ENCODE data around the gene CORO7. TPM values are rescaled to one million over a fixed set of nuclear protein-coding genes. Genes with fewer than 3 reads are reported as not detected.

CORO7 gene
- total RNA-seq, 4 donors from 2014 or later, result 46.8 to 330 (median 58.1) TPM

- H3K4me3 ChIP-seq, result peak overlapping the region in 1 of 4 donors; percentile 21
- no peaks in the 10 kb centered on the region for H3K36me3 ChIP-seq
- intact Hi-C loops (cut with DNase I; ENCODE audit: low total_unique reads), result loop anchor here (2.0 kb wide), 1 partner anchor 40 kb away; no protein-coding TSS in a partner anchor
- peak overlapping the region; percentile 71 to 85 (median 79) for H3K27ac ChIP-seq
- DNase-seq, result no peak
- in situ Hi-C loops (cut with MboI; ENCODE audit: low pct_ligation_motif_present in 1 of 4, low pct_unique_long_range_greater_than_20kb in 1 of 4, low sequenced_read_pairs in 3 of 4), result loop anchor here in 1 of 4 donors (25.0 kb wide), 1 partner anchor 142 kb away; no protein-coding TSS in a partner anchor
- 52% methylated on average over 16 of the region's 17 CpGs; no CpG with 5 or more reads in 1 of the 2 donors for WGBS, 2 donors (ENCODE audit: low coverage in 1 of 2)
- peaks cover 22% of the 10 kb centered on the region for H3K27me3 ChIP-seq
- no peaks in the 10 kb centered on the region for H3K9me3 ChIP-seq
- TF ChIP-seq POLR2AphosphoS5 (IDR thresholded peaks at IDR 0.05) (peak in 1 of 3 donors; percentile 10), EP300 (IDR thresholded peaks at IDR 0.05; ENCODE audit: low read depth) (no peak), CTCF (IDR thresholded peaks at IDR 0.05) (no peak)
- peaks cover 10 to 50% (median 34%) of the 10 kb centered on the region in 4 donors for H3K4me1 ChIP-seq
Observed at GRCh38 chr16:4328782-4329775, 87.3 kb downstream of the CORO7 start.

- Histone ChIP-seq H3K27ac (peak overlapping the region; percentile 71 to 85 (median 79)), H3K4me3 (peak overlapping the region; percentile 9 to 45 (median 25)), H3K9me3 (no peaks in the 10 kb centered on the region), H3K4me1 (peaks cover 18 to 59% (median 42%) of the 10 kb centered on the region in 4 donors), H3K27me3 (peaks cover 22% of the 10 kb centered on the region), H3K36me3 (no peaks in the 10 kb centered on the region)
- DNase-seq, result peak; percentile 74
- in situ Hi-C loops (cut with MboI; ENCODE audit: low pct_ligation_motif_present in 1 of 4, low pct_unique_long_range_greater_than_20kb in 1 of 4, low sequenced_read_pairs in 3 of 4), result loop anchor here in 1 of 4 donors (25.0 kb wide), 1 partner anchor 141 kb away; no protein-coding TSS in a partner anchor
- TF ChIP-seq POLR2A (IDR thresholded peaks at IDR 0.05), result no peak
- TF ChIP-seq CTCF (IDR thresholded peaks at IDR 0.05), result peak; percentile 35 to 59 (median 54)
- intact Hi-C loops (cut with DNase I; ENCODE audit: low total_unique reads), result loop anchor here (2.0 kb wide), 1 partner anchor 39 kb away; no protein-coding TSS in a partner anchor
- WGBS, 2 donors (ENCODE audit: low coverage in 1 of 2), result 14% methylated on average over 15 of the region's 30 CpGs; no CpG with 5 or more reads in 1 of the 2 donors
Observed at GRCh38 chr16:4328046-4328781, 88.2 kb downstream of the CORO7 start.

- no peaks in the 10 kb centered on the region for H3K36me3 ChIP-seq
- in situ Hi-C loops (cut with MboI; ENCODE audit: low pct_ligation_motif_present in 1 of 4, low pct_unique_long_range_greater_than_20kb in 1 of 4, low sequenced_read_pairs in 3 of 4) (loop anchor here in 1 of 4 donors (25.0 kb wide), 1 partner anchor 140 kb away; no protein-coding TSS in a partner anchor), intact Hi-C loops (cut with DNase I; ENCODE audit: low total_unique reads) (loop anchor here (2.0 kb wide), 1 partner anchor 39 kb away; no protein-coding TSS in a partner anchor)
- no peak for TF ChIP-seq CTCF (IDR thresholded peaks at IDR 0.05)
- no peak for TF ChIP-seq EP300 (IDR thresholded peaks at IDR 0.05; ENCODE audit: low read depth)
- DNase-seq, result no peak
- peak overlapping the region; percentile 71 to 85 (median 79) for H3K27ac ChIP-seq
- H3K27me3 ChIP-seq, result peaks cover 18% of the 10 kb centered on the region
- H3K9me3 ChIP-seq, result no peaks in the 10 kb centered on the region
- H3K4me3 ChIP-seq, result peak overlapping the region; percentile 9 to 45 (median 25)
- 2% methylated on average over 11 of the region's 57 CpGs; no CpG with 5 or more reads in 1 of the 2 donors for WGBS, 2 donors (ENCODE audit: low coverage in 1 of 2)
- peaks cover 20 to 63% (median 44%) of the 10 kb centered on the region in 4 donors for H3K4me1 ChIP-seq
Observed at GRCh38 chr16:4327386-4328045, 88.9 kb downstream of the CORO7 start.

Data from transverse colon (tissue), 4 donors.